Naive thymus-derived CD4-positive, alpha-beta T cell (primary cell): ENCODE measurements around the gene BRCA1. TPM values are rescaled to one million over a fixed set of nuclear protein-coding genes. Genes with fewer than 3 reads are reported as not detected.
"Not testable (repeated sequence)": the region's sequence is repeated elsewhere in the genome, so short reads cannot be mapped to it uniquely, and the experiment has no call there.

Experiments
- ATAC-seq: fragments of 150-1000 bp; cut with Tn5 transposase; 2 replicates; pipeline ENCODE4 v1.10.0; 2021; ENCODE audit warnings: mild to moderate bottlenecking, moderate library complexity
- CTCF ChIA-PET: fragments of 350-600 bp; sonication (Branson Sonifier 250); formaldehyde crosslinking; loops from one replicate; lab custom pipeline; 2021; ENCODE audit warnings: antibody characterized with exemption; lab: Charles Lee
- POLR2A ChIA-PET: fragments of 350-600 bp; sonication (Branson Sonifier 250); formaldehyde crosslinking; loops from one replicate; lab custom pipeline; 2021; ENCODE audit warnings: antibody characterized with exemption, inconsistent platforms; lab: Charles Lee
- DNase-seq, 9 donors: peaks; one replicate each; pipeline versions ENCODE4 v3.0.0 to v3.0.0-alpha.2; 2020 to 2022; ENCODE audit warnings: mixed read lengths in 1 of 9
- H3K27ac ChIP-seq: one replicate; pipeline ENCODE4 v1.7.0; 2013; ENCODE audit warnings: mild to moderate bottlenecking, low read depth, low read length, moderate library complexity
- H3K27me3 ChIP-seq, 2 donors: one replicate each; pipeline ENCODE4 v1.7.0; 2013; ENCODE audit warnings: low read length in 2 of 2, mild to moderate bottlenecking in 2 of 2, moderate library complexity in 2 of 2; ENCODE audit not compliant: control insufficient read depth in 2 of 2, insufficient read depth in 2 of 2
- H3K36me3 ChIP-seq, 3 experiments: 1 replicate in 2 of 3; 2 replicates in 1 of 3; pipeline ENCODE4 v1.7.0; 2013; ENCODE audit warnings: low read length in 3 of 3, mild to moderate bottlenecking in 3 of 3, moderate library complexity in 1 of 3; ENCODE audit not compliant: insufficient read depth in 3 of 3, control insufficient read depth in 2 of 3
- H3K4me1 ChIP-seq, 2 donors: one replicate each; pipeline ENCODE4 v1.7.0; 2013; ENCODE audit warnings: low read length in 2 of 2, mild to moderate bottlenecking in 2 of 2, moderate library complexity in 1 of 2; ENCODE audit not compliant: control insufficient read depth in 2 of 2, insufficient read depth in 2 of 2
- H3K4me3 ChIP-seq: 2 replicates; pipeline ENCODE4 v1.7.0; 2013; ENCODE audit warnings: mild to moderate bottlenecking, low read length
- H3K9me3 ChIP-seq, 3 experiments: 1 replicate in 2 of 3; 2 replicates in 1 of 3; pipeline ENCODE4 v1.7.0; 2013; ENCODE audit warnings: low read length in 3 of 3; ENCODE audit not compliant: control insufficient read depth in 2 of 3
- H3K27ac Mint-ChIP-seq, 9 donors: one replicate each; pipeline ENCODE4 v1.8.0; 2020 to 2022; ENCODE audit warnings: mixed read lengths in 9 of 9, mild to moderate bottlenecking in 8 of 9, moderate library complexity in 5 of 9, inconsistent platforms in 2 of 9
- H3K27me3 Mint-ChIP-seq, 5 donors: one replicate each; pipeline ENCODE4 v1.8.0; 2021 to 2022; ENCODE audit warnings: mixed read lengths in 5 of 5, mild to moderate bottlenecking in 1 of 5
- H3K36me3 Mint-ChIP-seq, 5 donors: one replicate each; pipeline ENCODE4 v1.8.0; 2020 to 2022; ENCODE audit warnings: mixed read lengths in 5 of 5, mild to moderate bottlenecking in 3 of 5, inconsistent platforms in 1 of 5
- H3K4me1 Mint-ChIP-seq, 7 donors: one replicate each; pipeline ENCODE4 v1.8.0; 2020 to 2022; ENCODE audit warnings: mixed read lengths in 7 of 7, mild to moderate bottlenecking in 3 of 7, inconsistent platforms in 1 of 7
- H3K4me3 Mint-ChIP-seq, 10 donors: one replicate each; pipeline ENCODE4 v1.8.0; 2020 to 2022; ENCODE audit warnings: mild to moderate bottlenecking in 10 of 10, mixed read lengths in 10 of 10, moderate library complexity in 6 of 10, inconsistent platforms in 2 of 10
- H3K9me3 Mint-ChIP-seq, 11 donors: one replicate each; pipeline ENCODE4 v1.8.0; 2020 to 2022; ENCODE audit warnings: mixed read lengths in 11 of 11, mild to moderate bottlenecking in 4 of 11, inconsistent platforms in 1 of 11, moderate library complexity in 1 of 11
- intact Hi-C, 2 donors: fragments of 100-400 bp; cut with micrococcal nuclease; formaldehyde crosslinking; loops; one replicate each; pipeline ENCODE4 v1.15.1; 2023
- polyA plus RNA-seq, 2 donors: library from polyadenylated mRNA; unstranded; fragments of 300-500 nt; fragmentation: Illumina TruSeq; gene quantifications; one replicate each; pipeline ENCODE4 v1.2.3, GENCODE V29; 2021
- total RNA-seq, 6 experiments: library from RNA in 5 of 6; stranded (reverse) in 5 of 6; gene quantifications; 1 replicate in 5 of 6; 2 replicates in 1 of 6; pipeline ENCODE4 v1.2.3 and lab custom pipeline; 2021 to 2026

The BRCA1 gene
- total and polyA plus RNA-seq, 7 experiments from 2014 or later, result 1.1 to 54.1 (median 4.5) TPM

DNA sequence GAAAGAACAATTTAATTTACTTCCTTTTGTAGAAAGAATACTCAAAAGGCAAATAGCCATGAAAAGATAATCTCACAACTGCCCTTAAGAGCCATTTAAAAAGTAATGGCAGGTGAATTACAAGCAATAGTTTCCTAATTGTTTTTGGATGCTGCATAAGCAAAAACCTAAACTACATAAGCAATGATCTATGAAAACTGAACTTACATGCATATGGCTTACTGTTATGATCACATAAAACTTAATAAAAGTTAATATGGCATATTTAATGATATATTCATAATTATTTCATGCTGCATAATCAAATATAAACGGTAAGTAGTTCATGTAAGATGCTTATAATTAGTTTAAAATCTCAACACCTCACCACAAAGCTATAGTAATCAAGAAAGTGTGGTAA, 18.6 kb downstream of the BRCA1 start:
- Histone ChIP-seq H3K4me3 (no peak overlapping the region), H3K9me3 (no peaks in the 10 kb centered on the region), H3K36me3 (no peaks in the 10 kb centered on the region), H3K27me3 (no peaks in the 10 kb centered on the region), H3K4me1 (no peaks in the 10 kb centered on the region), H3K27ac (no peak overlapping the region)
- ChIA-PET CTCF (no interaction called here), POLR2A (no interaction called here)
- no peak overlapping the region for H3K4me3 Mint-ChIP-seq
- DNase-seq (no peak), ATAC-seq (no peak)
- intact Hi-C loops, result no loop called here
- no peaks in the 10 kb centered on the region for H3K9me3 Mint-ChIP-seq
- H3K36me3 Mint-ChIP-seq, result peaks cover 0 to 5% (median 4%) of the 10 kb centered on the region in 5 donors
- H3K27me3 Mint-ChIP-seq, result no peaks in the 10 kb centered on the region
- H3K27ac Mint-ChIP-seq, result no peak overlapping the region
- H3K4me1 Mint-ChIP-seq, result no peaks in the 10 kb centered on the region

DNA sequence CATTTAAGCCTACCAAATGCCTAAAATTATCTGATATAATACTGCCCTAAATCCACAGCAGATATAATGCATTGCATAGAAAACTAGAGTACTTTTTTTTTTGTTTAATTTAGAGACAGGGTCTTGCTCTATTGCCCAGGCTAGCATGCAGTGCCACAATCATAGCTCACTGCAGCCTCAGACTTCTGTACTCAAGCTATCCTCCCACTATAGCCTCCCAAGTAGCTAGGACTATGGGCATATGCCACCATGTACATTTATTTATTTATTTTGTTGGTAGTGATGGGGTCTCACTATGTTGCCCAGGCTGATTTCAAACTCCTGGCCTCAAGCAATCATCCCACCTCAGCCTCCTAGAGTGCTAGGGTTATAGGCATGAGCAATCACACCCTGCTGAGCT, 20.0 kb downstream of the BRCA1 start:
- DNase-seq (no peak), ATAC-seq (no peak)
- no peaks in the 10 kb centered on the region for H3K36me3 ChIP-seq
- H3K9me3 ChIP-seq, result no peaks in the 10 kb centered on the region
- intact Hi-C loops, result no loop called here
- no peak overlapping the region for H3K27ac ChIP-seq
- H3K4me3 ChIP-seq, result no peak overlapping the region
- Mint-ChIP-seq H3K27ac (no peak overlapping the region), H3K9me3 (no peaks in the 10 kb centered on the region), H3K36me3 (peaks cover 0 to 5% (median 4%) of the 10 kb centered on the region in 5 donors), H3K27me3 (no peaks in the 10 kb centered on the region), H3K4me3 (no peak overlapping the region), H3K4me1 (no peaks in the 10 kb centered on the region)
- H3K27me3 ChIP-seq, result no peaks in the 10 kb centered on the region
- POLR2A ChIA-PET, result no interaction called here
- no peaks in the 10 kb centered on the region for H3K4me1 ChIP-seq
- CTCF ChIA-PET, result no interaction called here

DNA sequence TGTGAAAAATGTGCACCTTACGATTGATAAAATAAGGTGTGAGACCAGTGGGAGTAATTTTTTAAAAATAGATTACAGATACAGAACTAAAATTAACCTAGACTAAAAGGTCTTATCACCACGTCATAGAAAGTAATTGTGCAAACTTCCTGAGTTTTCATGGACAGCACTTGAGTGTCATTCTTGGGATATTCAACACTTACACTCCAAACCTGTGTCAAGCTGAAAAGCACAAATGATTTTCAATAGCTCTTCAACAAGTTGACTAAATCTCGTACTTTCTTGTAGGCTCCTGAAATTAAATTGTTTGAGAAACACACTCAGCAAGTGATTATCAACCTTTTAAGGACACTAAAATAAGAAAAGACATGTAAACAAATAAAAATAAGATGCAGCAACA, 20.5 kb downstream of the BRCA1 start:
- POLR2A ChIA-PET, result no interaction called here

DNA sequence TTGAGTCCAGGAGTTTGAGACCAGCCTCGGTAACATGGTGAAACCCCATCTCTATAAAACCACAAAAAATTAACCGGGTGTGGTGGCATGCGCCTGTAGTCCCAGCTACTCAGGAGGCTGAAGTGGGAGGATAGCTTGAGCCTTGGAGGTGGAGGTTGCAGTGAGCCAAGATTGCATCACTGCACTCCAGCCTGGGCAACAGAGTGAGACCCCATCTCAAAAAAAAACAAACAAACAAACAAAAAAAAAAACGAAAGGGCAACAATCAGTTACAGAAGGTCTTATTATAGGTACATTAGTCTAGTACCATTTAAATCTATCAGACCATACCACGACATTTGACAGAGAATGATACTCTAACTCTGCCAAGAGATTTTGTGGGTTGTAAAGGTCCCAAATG, 29.8 kb downstream of the BRCA1 start:
- H3K4me1 Mint-ChIP-seq, H3K27me3 Mint-ChIP-seq, H3K9me3 Mint-ChIP-seq, H3K4me3 Mint-ChIP-seq, H3K36me3 ChIP-seq, H3K4me1 ChIP-seq, DNase-seq, H3K4me3 ChIP-seq, H3K27me3 ChIP-seq, H3K27ac ChIP-seq, ATAC-seq, H3K36me3 Mint-ChIP-seq, intact Hi-C loops, H3K9me3 ChIP-seq, POLR2A ChIA-PET, H3K27ac Mint-ChIP-seq, CTCF ChIA-PET: not testable (repeated sequence)

More for the DNA sequence above, 20.5 kb downstream of the BRCA1 start:
- Mint-ChIP-seq H3K36me3 (peaks cover 0 to 7% (median 4%) of the 10 kb centered on the region in 5 donors), H3K4me3 (no peak overlapping the region), H3K9me3 (no peaks in the 10 kb centered on the region), H3K27me3 (no peaks in the 10 kb centered on the region), H3K4me1 (no peaks in the 10 kb centered on the region), H3K27ac (no peak overlapping the region)
- H3K36me3 ChIP-seq, result no peaks in the 10 kb centered on the region
- H3K4me1 ChIP-seq, result no peaks in the 10 kb centered on the region
- no peak overlapping the region for H3K27ac ChIP-seq
- no peak for DNase-seq
- intact Hi-C loops, result no loop called here
- H3K9me3 ChIP-seq, result no peaks in the 10 kb centered on the region
- H3K27me3 ChIP-seq, result no peaks in the 10 kb centered on the region
- no peak overlapping the region for H3K4me3 ChIP-seq
- no peak for ATAC-seq
- CTCF ChIA-PET, result no interaction called here

DNA sequence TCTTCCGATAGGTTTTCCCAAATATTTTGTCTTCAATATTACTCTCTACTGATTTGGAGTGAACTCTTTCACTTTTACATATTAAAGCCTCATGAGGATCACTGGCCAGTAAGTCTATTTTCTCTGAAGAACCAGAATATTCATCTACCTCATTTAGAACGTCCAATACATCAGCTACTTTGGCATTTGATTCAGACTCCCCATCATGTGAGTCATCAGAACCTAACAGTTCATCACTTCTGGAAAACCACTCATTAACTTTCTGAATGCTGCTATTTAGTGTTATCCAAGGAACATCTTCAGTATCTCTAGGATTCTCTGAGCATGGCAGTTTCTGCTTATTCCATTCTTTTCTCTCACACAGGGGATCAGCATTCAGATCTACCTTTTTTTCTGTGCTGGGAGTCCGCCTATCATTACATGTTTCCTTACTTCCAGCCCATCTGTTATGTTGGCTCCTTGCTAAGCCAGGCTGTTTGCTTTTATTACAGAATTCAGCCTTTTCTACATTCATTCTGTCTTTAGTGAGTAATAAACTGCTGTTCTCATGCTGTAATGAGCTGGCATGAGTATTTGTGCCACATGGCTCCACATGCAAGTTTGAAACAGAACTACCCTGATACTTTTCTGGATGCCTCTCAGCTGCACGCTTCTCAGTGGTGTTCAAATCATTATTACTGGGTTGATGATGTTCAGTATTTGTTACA, 30.9 kb downstream of the BRCA1 start:
- no peaks in the 10 kb centered on the region for H3K27me3 ChIP-seq
- no peaks in the 10 kb centered on the region for H3K4me1 Mint-ChIP-seq
- H3K27me3 Mint-ChIP-seq, result no peaks in the 10 kb centered on the region
- peaks cover 0 to 6% (median 0%) of the 10 kb centered on the region in 5 donors for H3K36me3 Mint-ChIP-seq
- H3K36me3 ChIP-seq, result no peaks in the 10 kb centered on the region
- intact Hi-C loops, result no loop called here
- no peak overlapping the region for H3K27ac ChIP-seq
- no peak overlapping the region for H3K4me3 ChIP-seq
- DNase-seq, result no peak
- ChIA-PET POLR2A (no interaction called here), CTCF (interaction anchor here (0.6 kb wide), 1 partner anchor 388 kb away, joined by 3 read pairs; no protein-coding TSS in a partner anchor)
- H3K9me3 Mint-ChIP-seq, result no peaks in the 10 kb centered on the region
- no peak overlapping the region for H3K27ac Mint-ChIP-seq
- no peaks in the 10 kb centered on the region for H3K9me3 ChIP-seq
- H3K4me1 ChIP-seq, result no peaks in the 10 kb centered on the region
- H3K4me3 Mint-ChIP-seq, result no peak overlapping the region
- no peak for ATAC-seq

DNA sequence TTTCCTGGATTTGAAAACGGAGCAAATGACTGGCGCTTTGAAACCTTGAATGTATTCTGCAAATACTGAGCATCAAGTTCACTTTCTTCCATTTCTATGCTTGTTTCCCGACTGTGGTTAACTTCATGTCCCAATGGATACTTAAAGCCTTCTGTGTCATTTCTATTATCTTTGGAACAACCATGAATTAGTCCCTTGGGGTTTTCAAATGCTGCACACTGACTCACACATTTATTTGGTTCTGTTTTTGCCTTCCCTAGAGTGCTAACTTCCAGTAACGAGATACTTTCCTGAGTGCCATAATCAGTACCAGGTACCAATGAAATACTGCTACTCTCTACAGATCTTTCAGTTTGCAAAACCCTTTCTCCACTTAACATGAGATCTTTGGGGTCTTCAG, 32.3 kb downstream of the BRCA1 start:
- ChIA-PET POLR2A (no interaction called here), CTCF (no interaction called here)
- H3K36me3 Mint-ChIP-seq, result peaks cover 0 to 6% (median 0%) of the 10 kb centered on the region in 5 donors
- H3K27me3 Mint-ChIP-seq, result no peaks in the 10 kb centered on the region
- Histone ChIP-seq H3K4me3 (no peak overlapping the region), H3K9me3 (no peaks in the 10 kb centered on the region), H3K27me3 (no peaks in the 10 kb centered on the region), H3K4me1 (no peaks in the 10 kb centered on the region), H3K27ac (no peak overlapping the region), H3K36me3 (no peaks in the 10 kb centered on the region)
- H3K27ac Mint-ChIP-seq, result no peak overlapping the region
- DNase-seq (no peak), ATAC-seq (no peak)
- no peak overlapping the region for H3K4me3 Mint-ChIP-seq
- H3K4me1 Mint-ChIP-seq, result no peaks in the 10 kb centered on the region
- H3K9me3 Mint-ChIP-seq, result no peaks in the 10 kb centered on the region
- intact Hi-C loops, result no loop called here

DNA sequence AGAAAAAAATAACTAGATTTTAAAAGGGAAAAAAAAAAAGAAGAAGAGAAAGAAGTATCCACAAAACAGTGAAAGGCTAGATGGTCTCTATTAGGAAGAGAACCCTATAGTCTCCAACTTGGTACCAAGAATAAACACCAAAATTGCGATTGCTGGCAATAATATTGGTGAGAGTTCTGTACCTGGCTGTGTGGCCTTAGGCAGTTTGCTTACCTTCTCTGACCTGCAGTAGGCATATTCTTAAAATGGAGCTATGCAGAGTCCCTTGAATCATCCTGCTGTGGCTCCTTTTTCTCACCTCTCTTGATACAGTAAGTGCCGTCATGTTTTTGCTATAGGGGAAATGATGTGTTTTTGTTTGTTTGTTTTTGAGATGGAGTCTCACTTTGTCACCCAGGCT, 35.1 kb downstream of the BRCA1 start:
- intact Hi-C loops, result no loop called here
- no peaks in the 10 kb centered on the region for H3K9me3 ChIP-seq
- no peaks in the 10 kb centered on the region for H3K27me3 ChIP-seq
- Mint-ChIP-seq H3K27ac (no peak overlapping the region), H3K9me3 (no peaks in the 10 kb centered on the region), H3K36me3 (peaks cover 0 to 9% (median 0%) of the 10 kb centered on the region in 5 donors), H3K27me3 (no peaks in the 10 kb centered on the region), H3K4me3 (no peak overlapping the region), H3K4me1 (no peaks in the 10 kb centered on the region)
- ATAC-seq, result no peak
- H3K4me3 ChIP-seq, result no peak overlapping the region
- ChIA-PET CTCF (no interaction called here), POLR2A (interaction anchor here (0.7 kb wide), 1 partner anchor 25 kb away, joined by 3 read pairs; no protein-coding TSS in a partner anchor)
- no peaks in the 10 kb centered on the region for H3K4me1 ChIP-seq
- no peak overlapping the region for H3K27ac ChIP-seq
- no peak for DNase-seq
- H3K36me3 ChIP-seq, result no peaks in the 10 kb centered on the region
